NCI-H2081 (cell line): ENCODE data around the gene WDR26.
A peak's percentile ranks its signal among the peaks of the same experiment; 100 is the strongest.
"Not testable (repeated sequence)": the region's sequence is repeated elsewhere in the genome, so short reads cannot be mapped to it uniquely, and the experiment has no call there.

Experiments used
- DNase-seq, 2 experiments: peaks; one replicate each; lab custom pipeline; 2025; lab: John Stamatoyannopoulos, UW

Gene WDR26

DNA sequence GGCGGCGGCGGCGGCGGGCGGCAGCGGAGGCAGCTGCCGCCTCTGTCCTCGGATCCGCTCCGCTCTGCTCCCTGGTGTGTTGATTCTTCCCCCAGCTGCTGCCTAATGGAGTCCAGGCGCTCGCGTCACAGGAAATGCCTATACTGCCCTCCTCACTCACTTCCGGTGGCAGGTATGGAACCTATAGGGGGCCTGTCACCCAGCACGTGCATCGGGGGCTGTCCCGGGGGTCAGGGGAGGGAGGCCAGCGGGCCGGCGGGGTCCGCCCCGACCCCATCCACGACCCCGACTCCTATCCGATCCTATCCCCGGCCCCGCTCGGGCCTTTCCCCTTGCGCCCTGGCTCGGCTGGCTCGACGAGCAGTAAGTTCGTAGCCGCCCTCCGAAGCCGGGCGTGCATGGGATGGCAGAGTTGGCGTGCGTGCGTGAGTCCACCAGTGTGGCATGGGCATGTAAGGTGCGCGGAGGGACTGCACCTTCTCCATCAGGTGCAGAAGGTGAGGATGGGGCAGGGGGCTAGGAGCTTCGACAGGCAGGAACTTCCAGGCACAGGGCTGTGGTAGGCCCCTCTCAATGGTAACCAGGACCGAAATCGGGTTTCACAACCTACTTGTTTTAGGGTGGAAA, at the start of gene WDR26:
Gene WDR26 (minus strand): TSS at position 107 of the 627 bp plus-strand sequence.
- DNase-seq, result peak; percentile 89 to 94

- not testable (repeated sequence) for DNase-seq
Measured at GRCh38 chr1:224483206-224483605, 48.6 kb upstream of the WDR26 start.

- no peak for DNase-seq
Measured at GRCh38 chr1:224482619-224483018, 48.0 kb upstream of the WDR26 start.

GRCh38 chr1:224481601-224482000, 47.0 kb upstream of the WDR26 start:
- no peak for DNase-seq

- not testable (repeated sequence) for DNase-seq
Measured at GRCh38 chr1:224480888-224481459, 46.4 kb upstream of the WDR26 start.

GRCh38 chr1:224480200-224480599, 45.6 kb upstream of the WDR26 start:
- DNase-seq, result not testable (repeated sequence)

DNA sequence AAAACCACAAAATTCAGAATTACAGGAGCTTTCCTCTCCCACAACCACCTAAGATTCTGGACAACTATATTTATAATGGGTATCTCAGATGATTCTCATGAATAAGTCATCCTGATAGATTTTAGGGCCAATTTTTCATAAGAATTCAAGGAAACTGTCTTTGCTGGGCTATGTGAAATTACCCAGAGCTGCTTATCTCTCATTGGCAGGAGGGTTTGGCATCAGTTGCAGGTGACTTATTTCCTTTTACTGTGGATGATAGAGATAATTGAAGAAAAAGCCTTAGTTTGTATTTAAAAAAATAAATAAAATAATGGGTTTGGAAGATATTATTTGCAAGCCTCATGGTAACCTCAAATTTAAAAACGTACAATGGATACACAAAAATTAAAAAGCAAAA, 38.2 kb upstream of the WDR26 start:
- DNase-seq, result no peak

DNA sequence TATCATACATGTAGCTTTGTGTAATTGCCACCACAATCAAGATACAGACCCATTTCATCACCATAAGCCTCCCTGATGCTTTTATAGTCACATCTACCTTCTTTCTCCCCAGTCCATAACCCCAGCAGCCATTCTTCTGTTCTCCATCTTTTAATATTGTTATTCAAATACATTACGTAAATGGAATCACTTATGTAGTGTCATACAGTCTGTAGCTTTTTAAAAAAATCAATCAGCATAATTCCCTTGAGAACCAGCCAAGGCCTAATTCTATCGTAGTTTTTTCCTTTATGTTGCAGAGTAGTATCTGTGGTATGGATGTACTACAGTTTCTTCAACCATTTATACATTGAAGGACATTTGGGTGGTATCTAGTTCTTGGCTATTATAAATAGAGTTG, 31.6 kb upstream of the WDR26 start:
- no peak for DNase-seq

DNA sequence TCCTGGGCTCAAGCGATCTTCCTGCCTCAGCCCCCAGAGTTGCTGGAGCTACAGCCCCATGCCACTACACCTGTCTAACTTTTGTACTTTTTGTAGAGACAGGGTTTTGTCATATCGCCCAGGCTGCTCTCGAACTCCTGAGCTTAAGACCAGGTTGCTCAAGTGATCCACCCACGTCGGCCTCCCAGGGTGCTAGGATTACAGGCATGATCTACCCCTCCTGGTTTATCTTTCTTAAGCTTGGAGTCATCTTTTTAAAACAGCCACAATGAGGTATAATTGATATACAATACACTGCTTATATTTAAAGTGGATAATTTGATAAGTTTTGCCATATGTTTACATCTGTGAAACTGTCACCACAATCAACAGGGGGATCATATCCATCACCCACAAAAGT, 25.4 kb upstream of the WDR26 start:
- DNase-seq, result no peak

GRCh38 chr1:224458996-224459395, 24.4 kb upstream of the WDR26 start:
- DNase-seq, result no peak

DNA sequence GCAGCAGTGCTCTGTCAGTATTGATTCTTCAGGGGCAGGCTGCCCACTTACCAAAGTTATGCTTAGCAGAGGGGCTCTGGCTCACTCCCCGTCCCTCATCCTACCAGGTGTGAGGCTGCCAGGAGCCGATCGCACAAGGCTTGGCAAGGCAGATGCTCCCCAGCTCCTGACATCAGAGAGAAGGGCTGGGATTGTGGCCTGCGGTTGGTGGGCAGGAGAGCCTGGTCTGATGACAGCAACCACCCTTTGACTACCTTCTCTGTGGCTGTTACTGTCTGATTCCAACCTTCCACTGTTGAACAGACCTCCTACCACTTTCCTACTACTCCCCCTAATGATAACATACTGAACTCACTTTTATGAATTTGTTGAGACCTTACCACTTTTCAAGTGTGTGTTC, 23.7 kb upstream of the WDR26 start:
- DNase-seq, result no peak

- no peak for DNase-seq
Measured at GRCh38 chr1:224457782-224458144, 23.2 kb upstream of the WDR26 start.

GRCh38 chr1:224456637-224456953, 22.0 kb upstream of the WDR26 start:
- DNase-seq, result no peak

DNA sequence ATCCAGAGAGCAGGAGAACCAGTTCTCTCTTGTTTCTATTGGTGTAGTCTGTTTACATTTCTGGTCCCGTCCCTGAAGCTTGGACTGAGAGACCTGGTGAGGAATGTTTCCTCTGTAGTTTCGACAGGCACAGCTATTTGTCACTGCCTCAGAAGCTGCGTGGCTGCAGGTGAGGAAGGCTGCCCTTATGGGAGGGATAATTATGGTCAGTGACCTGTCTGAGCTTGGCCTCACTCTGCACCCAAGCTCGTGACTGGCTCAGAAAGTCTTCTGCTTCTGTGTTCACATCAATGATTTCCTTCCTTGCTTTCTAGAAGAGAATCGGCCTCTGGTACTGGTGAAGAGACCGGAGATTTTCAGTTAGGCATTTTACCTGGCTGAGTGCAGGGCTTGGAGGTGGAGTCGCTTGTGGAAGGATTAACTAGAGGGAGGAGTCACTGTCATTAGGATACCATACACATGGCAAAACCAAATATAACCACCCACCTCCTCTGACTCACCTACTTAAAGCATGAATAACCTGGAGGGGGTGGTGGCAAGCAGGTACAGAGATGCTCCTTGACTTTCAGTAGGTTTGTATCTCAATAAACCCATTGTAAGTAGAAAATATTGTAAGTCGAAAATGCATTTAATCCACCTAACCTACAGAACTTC, 19.9 kb upstream of the WDR26 start:
- DNase-seq, result no peak

GRCh38 chr1:224450561-224451350, 16.2 kb upstream of the WDR26 start:
- no peak for DNase-seq

GRCh38 chr1:224450159-224450558, 15.6 kb upstream of the WDR26 start:
- no peak for DNase-seq

- no peak for DNase-seq
Measured at GRCh38 chr1:224448453-224449017, 13.9 kb upstream of the WDR26 start.

DNA sequence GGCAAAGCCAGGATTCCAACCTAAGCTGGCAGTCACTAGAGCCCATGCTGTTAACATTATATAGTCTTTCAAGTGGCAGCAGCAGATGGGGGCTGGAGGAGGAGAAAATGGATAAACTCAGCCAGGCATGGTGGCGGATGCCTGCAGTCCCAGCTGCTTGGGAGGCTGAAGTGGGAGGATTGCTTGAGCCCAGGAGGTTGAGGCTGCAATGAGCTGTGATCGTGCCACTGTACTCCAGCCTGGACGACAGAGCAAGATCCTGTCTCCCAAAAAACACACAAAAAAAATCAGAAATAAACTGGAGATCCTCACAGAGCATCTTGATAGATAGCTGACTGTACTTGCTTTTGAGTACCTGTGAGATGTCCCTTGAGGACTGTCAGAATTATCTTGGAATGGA, 13.4 kb upstream of the WDR26 start:
- DNase-seq, result no peak

GRCh38 chr1:224447251-224447650, 12.7 kb upstream of the WDR26 start:
- no peak for DNase-seq

DNA sequence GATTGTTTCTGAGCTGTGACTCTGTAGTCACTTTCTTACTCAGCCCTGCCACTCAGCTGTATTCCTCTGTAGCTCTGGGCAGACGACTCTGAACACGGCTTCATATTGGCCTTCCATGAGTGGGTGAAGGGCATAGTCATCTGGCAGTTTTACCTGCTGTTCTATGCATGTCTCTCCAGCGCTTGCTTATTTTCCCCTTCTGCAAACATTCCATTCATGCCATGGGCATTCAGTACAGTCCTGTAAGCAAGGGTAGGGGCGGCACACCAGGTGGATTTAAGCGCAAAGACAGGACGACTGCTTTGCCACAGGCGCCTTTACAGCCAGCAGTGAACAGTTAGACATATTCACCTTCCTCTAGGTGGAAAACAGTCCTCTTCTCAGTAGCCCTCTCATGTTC, 4.4 kb upstream of the WDR26 start:
- no peak for DNase-seq

DNA sequence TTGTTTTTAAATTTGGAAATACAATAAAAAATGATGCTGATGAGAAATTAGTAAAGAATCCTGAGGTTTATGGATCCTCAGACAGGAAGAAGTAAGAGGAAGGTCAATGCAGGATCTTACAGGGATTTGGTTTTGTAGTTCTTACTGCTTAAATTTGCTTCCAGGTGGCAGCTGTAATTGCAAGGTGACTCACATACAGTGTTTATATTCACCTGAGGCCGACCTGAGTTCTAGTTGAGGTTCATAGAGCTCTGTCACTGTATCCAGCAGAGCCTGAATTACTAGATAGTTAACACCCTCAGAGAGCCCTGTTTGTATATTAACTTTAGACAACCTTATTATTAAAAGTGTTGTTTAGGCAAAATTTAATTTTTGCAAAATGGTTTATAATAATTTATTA, 1.4 kb upstream of the WDR26 start:
- DNase-seq, result peak in 1 of 2 experiments; percentile 38

GRCh38 chr1:224435318-224435763, 744 bp upstream of the WDR26 start:
- DNase-seq, result peak in 1 of 2 experiments; percentile 34
